Measurements from ENCODE around the gene CBFB. TPM values are rescaled to one million over a fixed set of nuclear protein-coding genes. Genes with fewer than 3 reads are reported as not detected.

The CBFB gene
- total and polyA plus RNA-seq, 2 of the 4 experiments (the other 2 are of a cell fraction), result 44.2 to 48.0 TPM

DNA sequence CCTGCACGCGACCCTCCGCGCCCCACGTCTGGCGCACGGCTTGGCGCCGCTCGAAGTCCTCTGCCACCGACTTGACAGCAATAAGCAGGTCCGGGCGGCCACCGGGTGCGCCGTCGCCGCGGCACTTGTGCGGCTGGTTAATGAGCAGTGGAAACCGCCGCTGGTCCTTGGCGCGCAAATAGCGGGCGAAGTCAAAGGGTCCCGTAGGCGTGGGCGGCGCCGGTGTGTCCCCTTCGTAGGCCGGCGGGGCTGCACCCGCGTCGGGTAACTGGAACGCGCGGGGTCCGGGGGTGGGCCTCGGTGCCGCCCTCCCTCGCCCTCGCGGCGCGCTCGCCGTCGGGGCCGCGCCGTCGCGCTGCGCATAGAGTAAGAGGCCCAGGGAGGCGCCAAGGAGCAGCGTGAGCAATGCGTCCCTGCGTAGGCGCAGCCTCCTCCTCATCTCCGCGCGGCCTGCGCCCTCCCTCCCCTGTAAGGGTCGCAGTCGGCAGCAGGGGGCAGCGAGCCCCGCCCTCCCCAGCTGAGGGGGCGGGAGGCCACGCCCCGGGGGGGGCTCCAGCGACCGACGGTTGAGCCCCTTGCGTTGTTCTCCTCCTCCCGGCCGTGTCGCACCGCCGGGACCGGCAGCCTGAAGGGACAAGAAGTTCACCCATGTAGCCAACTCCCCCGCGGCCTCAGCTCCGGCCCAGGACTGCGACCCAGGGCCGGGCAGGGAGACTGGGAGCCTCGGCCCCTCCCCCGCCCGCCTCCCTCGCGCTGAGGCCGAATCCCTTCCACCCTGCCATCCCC is 121.3 kb downstream of the CBFB start:
- Histone ChIP-seq H3K23ac (ENCODE audit: low read depth, low read length) (0 out of 2 replicates have a peak overlapping the region, but pooled peaks have one; percentile 54), H2BK15ac (ENCODE audit: low read depth, low read length) (no peak overlapping the region; the same call in 2 of the 3 replicates), H3K4ac (ENCODE audit: low read depth, low read length) (peak overlapping the region; percentile 87), H4K20me1 (ENCODE audit: insufficient read depth, low read length) (peaks cover 13% of the 10 kb centered on the region), H3K56ac (ENCODE audit: extremely low read depth, insufficient read depth, low read length) (peak overlapping the region; percentile 88; the same call in 1 of the 2 replicates), H2AK5ac (ENCODE audit: low read depth, low read length) (peak overlapping the region; percentile 65; the same call in 1 of the 2 replicates), H4K5ac (ENCODE audit: low read depth, low read length) (peak overlapping the region; percentile 59), H3K4me2 (ENCODE audit: low read depth, low read length) (peak overlapping the region; percentile 84), H3K36me3 (ENCODE audit: control insufficient read depth, insufficient read depth, low read length) (peaks cover 38% of the 10 kb centered on the region), H4K91ac (ENCODE audit: insufficient read depth, low read depth, low read length) (peak overlapping the region; percentile 71), H2AK9ac (replicated peaks; ENCODE audit: low read depth, low read length, poor library complexity) (peak overlapping the region; percentile 95), H4K8ac (ENCODE audit: low read depth in 2 of 2, low read length in 2 of 2) (peak overlapping the region; percentile 72 to 97), H3K4me3 (ENCODE audit: insufficient read depth, low read depth, low read length) (peak overlapping the region; percentile 76), H3K79me1 (ENCODE audit: low read depth in 1 of 2, low read length in 2 of 2) (peaks cover 0 to 30% of the 10 kb centered on the region in 2 experiments; a peak in 2 of 4 replicates), H3K9me3 (ENCODE audit: control insufficient read depth, insufficient read depth, low read length) (no peaks in the 10 kb centered on the region), H2BK20ac (ENCODE audit: low read depth, low read length) (no peak overlapping the region), H3K4me1 (ENCODE audit: control insufficient read depth, insufficient read depth, low read length) (peaks cover 6% of the 10 kb centered on the region; the same call in 1 of the 2 replicates), H2AFZ (replicated peaks; ENCODE audit: low read length, poor library complexity) (peak overlapping the region; percentile 99), H2BK5ac (ENCODE audit: low read depth, low read length, poor library complexity, severe bottlenecking) (peak overlapping the region; percentile 87), H3K18ac (ENCODE audit: low read depth, low read length) (peak overlapping the region; percentile 66; the same call in 1 of the 2 replicates), H3K27ac (ENCODE audit: insufficient read depth, low read length) (peak overlapping the region; percentile 92), H2BK120ac (ENCODE audit: low read depth, low read length) (peak overlapping the region; percentile 82; the same call in 1 of the 2 replicates), H3K14ac (replicated peaks; ENCODE audit: low read depth, low read length) (peak overlapping the region; percentile 84), H3K9me1 (ENCODE audit: insufficient read depth, low read length) (peaks cover 4% of the 10 kb centered on the region; the same call in 1 of the 2 replicates), H3K27me3 (ENCODE audit: control insufficient read depth, insufficient read depth, low read length) (no peaks in the 10 kb centered on the region), H3K9ac (ENCODE audit: low read depth, low read length) (peak overlapping the region; percentile 64)
- DNase-seq (peak; percentile 55), ATAC-seq (ENCODE audit: low read depth) (peak; percentile 61)
- POLR2A ChIA-PET (ENCODE audit: unreplicated experiment), result no interaction called here
- BruUV-seq (replicated peaks), result no TSS peak
- intact Hi-C loops (cut with micrococcal nuclease), result loop anchor here (2.0 to 10.0 kb wide), 2 partner anchors 131 to 255 kb away; no protein-coding TSS in a partner anchor
- TF ChIP-seq MAZ (IDR thresholded peaks at IDR 0.05; ENCODE audit: borderline replicate concordance, low read depth, low read length), result peak; percentile 42; the same call in 1 of the 2 replicates
- TF ChIP-seq RFX5 (IDR thresholded peaks at IDR 0.05; ENCODE audit: low read depth, low read length), result no peak
- TF ChIP-seq MAFK (IDR thresholded peaks at IDR 0.05; ENCODE audit: low read depth, low read length), result no peak
- 26% methylated on average over 27 of the region's 94 CpGs; no CpG with 5 or more reads in 1 of the 2 experiments for WGBS, 2 experiments (ENCODE audit: extremely low coverage in 2 of 2, insufficient read length in 1 of 2)
- CTCF ChIA-PET, result interaction anchor here (0.7 to 1.0 kb wide), 4 partner anchors 10 to 46 kb away, joined by 3 to 4 read pairs (median 3); no protein-coding TSS in a partner anchor
- in situ Hi-C loops (cut with MboI; ENCODE audit: low sequenced_read_pairs), result no loop called here
- dilution Hi-C loops (cut with HindIII; ENCODE audit: low sequenced_read_pairs, unreplicated experiment), result no loop called here

Small RNA genes lying within 50 kb of the gene (microRNA-seq; reads per million reads assigned to microRNA genes)
- gene RN7SL543P (ENCODE audit: insufficient read depth, insufficient read length), result not detected

Small RNA genes lying within 50 kb of the gene (small RNA-seq; reads per million reads assigned to genes)
- gene RN7SL543P, result 0 reads per million in 5 experiments

Other genes starting within 250 kb of the CBFB start
- gene TERB1, start 227.6 kb upstream of the CBFB start, total RNA-seq (2012; rRNA removed), result under 0.01 TPM in 1 of 2 replicates, not detected in the other
- not detected in 2 replicates for gene TERB1, start 227.6 kb upstream of the CBFB start, polyA plus RNA-seq (2012; rRNA removed)
- gene NAE1, start 198.2 kb upstream of the CBFB start, total RNA-seq (2012; rRNA removed), result 36.7 and 49.4 TPM in 2 replicates
- gene NAE1, start 198.2 kb upstream of the CBFB start, polyA plus RNA-seq (2012; rRNA removed), result 25.7 and 33.0 TPM in 2 replicates
- gene CA7, start 184.7 kb upstream of the CBFB start, total RNA-seq (2012; rRNA removed), result not detected in 2 replicates
- not detected in 2 replicates for gene CA7, start 184.7 kb upstream of the CBFB start, polyA plus RNA-seq (2012; rRNA removed)
- gene PDP2, start 148.6 kb upstream of the CBFB start, total RNA-seq (2012; rRNA removed), result 12.5 and 16.8 TPM in 2 replicates
- 5.3 and 5.7 TPM in 2 replicates for gene PDP2, start 148.6 kb upstream of the CBFB start, polyA plus RNA-seq (2012; rRNA removed)
- not detected in 2 replicates for gene CDH16, start 110.3 kb upstream of the CBFB start, total RNA-seq (2012; rRNA removed)
- gene CDH16, start 110.3 kb upstream of the CBFB start, polyA plus RNA-seq (2012; rRNA removed), result not detected in 2 replicates
- gene RRAD, start 103.6 kb upstream of the CBFB start, total RNA-seq (2012; rRNA removed), result 1.3 and 1.4 TPM in 2 replicates
- 2.1 and 2.9 TPM in 2 replicates for gene RRAD, start 103.6 kb upstream of the CBFB start, polyA plus RNA-seq (2012; rRNA removed)
- 148 and 168 TPM in 2 replicates for gene CIAO2B, start 94.7 kb upstream of the CBFB start, total RNA-seq (2012; rRNA removed)
- gene CIAO2B, start 94.7 kb upstream of the CBFB start, polyA plus RNA-seq (2012; rRNA removed), result 234 and 283 TPM in 2 replicates
- 11.9 and 15.1 TPM in 2 replicates for gene CES2, start 93.6 kb upstream of the CBFB start, total RNA-seq (2012; rRNA removed)
- 23.2 and 24.2 TPM in 2 replicates for gene CES2, start 93.6 kb upstream of the CBFB start, polyA plus RNA-seq (2012; rRNA removed)
- gene CES3, start 67.9 kb upstream of the CBFB start, total RNA-seq (2012; rRNA removed), result under 0.01 TPM in 1 of 2 replicates, not detected in the other
- gene CES3, start 67.9 kb upstream of the CBFB start, polyA plus RNA-seq (2012; rRNA removed), result 0.03 and 0.06 TPM in 2 replicates
- 0.72 and 0.83 TPM in 2 replicates for gene CES4A, start 40.6 kb upstream of the CBFB start, total RNA-seq (2012; rRNA removed)
- gene CES4A, start 40.6 kb upstream of the CBFB start, polyA plus RNA-seq (2012; rRNA removed), result 4.0 and 4.7 TPM in 2 replicates
- 13.1 and 14.0 TPM in 2 replicates for gene PHAF1, start 80.8 kb downstream of the CBFB start, total RNA-seq (2012; rRNA removed)
- 19.8 and 22.5 TPM in 2 replicates for gene PHAF1, start 80.8 kb downstream of the CBFB start, polyA plus RNA-seq (2012; rRNA removed)
- 5.0 and 5.3 TPM in 2 replicates for gene B3GNT9, start 121.8 kb downstream of the CBFB start, total RNA-seq (2012; rRNA removed)
- gene B3GNT9, start 121.8 kb downstream of the CBFB start, polyA plus RNA-seq (2012; rRNA removed), result 12.0 and 13.3 TPM in 2 replicates
- gene TRADD, start 130.8 kb downstream of the CBFB start, total RNA-seq (2012; rRNA removed), result 8.1 and 8.6 TPM in 2 replicates
- gene TRADD, start 130.8 kb downstream of the CBFB start, polyA plus RNA-seq (2012; rRNA removed), result 14.6 and 18.6 TPM in 2 replicates
- 1.9 and 2.3 TPM in 2 replicates for gene FBXL8, start 130.8 kb downstream of the CBFB start, total RNA-seq (2012; rRNA removed)
- 12.5 and 14.5 TPM in 2 replicates for gene FBXL8, start 130.8 kb downstream of the CBFB start, polyA plus RNA-seq (2012; rRNA removed)
- gene HSF4, start 135.6 kb downstream of the CBFB start, total RNA-seq (2012; rRNA removed), result 0.54 and 0.83 TPM in 2 replicates
- 6.7 and 7.5 TPM in 2 replicates for gene HSF4, start 135.6 kb downstream of the CBFB start, polyA plus RNA-seq (2012; rRNA removed)
- 5.0 and 6.1 TPM in 2 replicates for gene NOL3, start 141.4 kb downstream of the CBFB start, total RNA-seq (2012; rRNA removed)
- 16.9 and 17.2 TPM in 2 replicates for gene NOL3, start 141.4 kb downstream of the CBFB start, polyA plus RNA-seq (2012; rRNA removed)
- 7.5 and 8.2 TPM in 2 replicates for gene MATCAP1, start 154.8 kb downstream of the CBFB start, total RNA-seq (2012; rRNA removed)
- 43.9 and 47.3 TPM in 2 replicates for gene MATCAP1, start 154.8 kb downstream of the CBFB start, polyA plus RNA-seq (2012; rRNA removed)
- not detected in 2 replicates for gene EXOC3L1, start 161.0 kb downstream of the CBFB start, total RNA-seq (2012; rRNA removed)
- gene EXOC3L1, start 161.0 kb downstream of the CBFB start, polyA plus RNA-seq (2012; rRNA removed), result 0.09 TPM in 1 of 2 replicates, not detected in the other
- gene E2F4, start 163.0 kb downstream of the CBFB start, total RNA-seq (2012; rRNA removed), result 57.5 and 63.4 TPM in 2 replicates
- 103 and 106 TPM in 2 replicates for gene E2F4, start 163.0 kb downstream of the CBFB start, polyA plus RNA-seq (2012; rRNA removed)
- gene ELMO3, start 170.0 kb downstream of the CBFB start, total RNA-seq (2012; rRNA removed), result 0.28 and 0.36 TPM in 2 replicates
- gene ELMO3, start 170.0 kb downstream of the CBFB start, polyA plus RNA-seq (2012; rRNA removed), result 1.6 and 1.9 TPM in 2 replicates
- 41.7 and 65.6 TPM in 2 replicates for gene TMEM208, start 198.0 kb downstream of the CBFB start, total RNA-seq (2012; rRNA removed)
- gene TMEM208, start 198.0 kb downstream of the CBFB start, polyA plus RNA-seq (2012; rRNA removed), result 66.5 and 68.8 TPM in 2 replicates
- gene FHOD1, start 218.3 kb downstream of the CBFB start, total RNA-seq (2012; rRNA removed), result 13.1 and 13.8 TPM in 2 replicates
- gene FHOD1, start 218.3 kb downstream of the CBFB start, polyA plus RNA-seq (2012; rRNA removed), result 64.0 and 71.4 TPM in 2 replicates
- gene SLC9A5, start 219.8 kb downstream of the CBFB start, total RNA-seq (2012; rRNA removed), result 1.8 and 2.5 TPM in 2 replicates
- 5.4 and 5.7 TPM in 2 replicates for gene SLC9A5, start 219.8 kb downstream of the CBFB start, polyA plus RNA-seq (2012; rRNA removed)

Measured in IMR-90 (cell line).